Medulla oblongata (tissue), 1 donor: Measurements from ENCODE around the gene IL11RA.
A peak's percentile ranks its signal among the peaks of the same experiment; 100 is the strongest.
"Not testable (repeated sequence)": the region's sequence is repeated elsewhere in the genome, so short reads cannot be mapped to it uniquely, and the experiment has no call there.

Experiments used
- DNase-seq: peaks from one replicate; pipeline ENCODE4 v3.0.0-alpha.2; 2015; ENCODE audit errors: extremely low spot score

The IL11RA gene

GRCh38 chr9:34629491-34629808, 22.5 kb upstream of the IL11RA start:
- no peak for DNase-seq

DNA sequence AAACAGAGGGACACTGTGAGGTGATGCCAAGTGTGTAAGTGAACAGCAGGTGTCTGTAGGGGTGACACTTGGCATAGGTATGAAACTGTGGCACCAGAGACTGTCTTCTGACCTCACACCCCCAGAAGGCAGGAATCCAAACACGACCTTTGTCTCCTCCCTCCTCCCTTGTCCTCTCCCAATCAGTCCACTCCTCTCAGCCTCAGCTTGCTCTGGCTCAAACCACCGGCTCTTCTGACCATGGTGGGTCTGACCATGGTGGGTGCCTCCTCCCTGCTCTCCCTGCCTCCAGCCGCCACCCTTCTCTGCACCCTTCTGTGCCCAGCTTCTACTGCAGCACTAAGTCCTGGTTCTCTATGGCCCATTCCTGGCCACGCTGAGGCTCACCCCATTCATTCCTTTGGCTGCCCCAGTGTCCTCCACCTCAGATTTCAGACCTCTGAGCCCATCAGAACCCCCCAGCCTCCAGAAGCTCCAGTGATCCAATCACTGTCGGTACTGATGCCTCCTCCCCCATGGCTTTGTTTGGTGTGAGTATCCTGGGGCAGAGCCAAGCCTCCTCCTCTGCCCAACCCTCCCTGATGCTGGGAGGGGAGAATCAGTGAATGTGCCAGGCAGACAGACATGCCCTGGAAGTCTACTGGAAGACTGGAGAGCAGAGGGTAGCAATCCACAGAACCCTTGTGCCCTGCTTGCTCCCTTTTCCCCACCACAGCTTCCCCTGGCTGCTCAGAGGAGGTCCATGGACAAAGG, 21.4 kb upstream of the IL11RA start:
- no peak for DNase-seq

DNA sequence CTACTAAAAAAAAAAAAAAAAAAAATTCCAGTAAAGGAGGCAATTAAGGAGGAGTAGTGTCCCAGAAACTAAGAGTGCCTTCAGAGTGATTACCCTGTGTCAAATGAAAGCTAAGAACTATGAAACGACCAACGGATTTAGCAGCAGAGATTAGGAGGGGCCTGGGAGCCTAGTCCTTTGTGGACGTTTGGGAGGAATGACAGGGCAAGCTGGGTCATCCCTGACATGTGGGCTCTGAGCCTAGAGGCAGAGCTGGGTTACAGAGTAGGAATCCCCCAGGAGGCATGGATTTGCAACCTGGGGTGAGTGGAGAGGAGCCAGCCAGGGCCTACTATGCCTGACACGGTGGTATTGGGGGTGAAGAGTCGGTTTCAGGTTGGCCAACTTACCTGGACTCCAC, 18.8 kb upstream of the IL11RA start:
- no peak for DNase-seq

- peak; percentile 80 for DNase-seq
These were observed 18.0 kb upstream of the IL11RA start for GRCh38 chr9:34633851-34634550.

GRCh38 chr9:34634551-34635248, 17.3 kb upstream of the IL11RA start:
- no peak for DNase-seq

DNA sequence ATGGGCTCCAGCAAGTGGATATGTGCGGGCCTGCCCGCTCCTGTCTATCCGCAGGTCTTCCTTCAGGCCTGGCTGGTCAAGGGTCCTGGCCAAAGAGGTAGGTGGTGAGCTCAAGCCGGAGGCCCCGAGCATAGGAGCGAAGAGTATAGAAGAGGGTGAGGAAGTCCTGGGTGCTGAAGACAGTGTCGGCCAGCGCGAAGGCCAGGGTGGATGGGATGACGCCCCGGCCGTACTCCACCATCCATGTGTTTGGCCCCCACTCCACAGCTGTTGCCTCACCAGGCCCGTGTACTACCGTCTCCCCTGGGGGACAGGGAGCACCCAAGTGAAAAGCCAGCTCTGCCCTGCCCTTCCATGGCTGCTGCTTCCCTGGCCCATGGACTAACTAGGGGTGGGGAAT, 16.4 kb upstream of the IL11RA start:
- DNase-seq = no peak

- no peak for DNase-seq
These were observed 15.1 kb upstream of the IL11RA start for GRCh38 chr9:34636791-34637355.

GRCh38 chr9:34637356-34638137, 14.4 kb upstream of the IL11RA start, which contains the start of gene SIGMAR1:
Gene SIGMAR1 (minus strand): TSS chr9:34637787. CDS start chr9:34637697, 90 bp downstream.
- DNase-seq = peak; percentile 97

DNA sequence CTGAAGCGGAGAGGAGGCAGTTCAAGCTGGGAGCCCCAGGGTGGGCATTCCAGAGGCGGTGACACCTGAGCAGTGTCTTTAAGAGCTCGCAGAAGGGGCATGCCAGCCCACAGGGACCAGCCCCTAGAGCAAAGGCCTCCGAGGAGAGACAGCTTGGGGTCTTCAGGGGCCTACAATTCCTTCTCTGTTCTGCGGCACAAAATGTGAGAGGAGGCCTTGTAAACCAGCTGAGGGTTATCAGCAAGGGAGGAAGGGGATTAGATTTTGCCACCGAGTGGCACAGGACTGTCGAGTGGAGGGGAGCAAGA, 13.9 kb upstream of the IL11RA start:
- no peak for DNase-seq

- not testable (repeated sequence) for DNase-seq
These were observed 12.7 kb upstream of the IL11RA start for GRCh38 chr9:34639322-34639721.

DNA sequence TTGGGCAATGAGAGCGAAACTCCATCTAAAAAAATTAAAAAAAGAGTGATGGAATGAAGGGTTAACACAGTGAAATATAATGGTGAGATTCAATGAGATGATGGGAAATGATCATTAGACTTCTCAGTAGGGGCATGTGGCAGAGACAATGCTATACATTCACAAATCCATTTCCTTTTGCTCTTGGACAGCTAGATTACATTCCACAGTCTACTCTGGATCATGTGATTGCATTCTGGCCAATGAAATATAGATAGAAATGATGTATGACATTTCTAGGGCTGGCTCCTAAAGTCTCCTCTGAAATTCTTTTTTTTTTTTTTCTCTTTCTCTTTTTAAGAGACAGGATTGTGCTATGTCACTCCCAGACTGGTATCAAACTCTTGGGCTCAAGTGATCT, 9.3 kb upstream of the IL11RA start:
- DNase-seq = no peak

DNA sequence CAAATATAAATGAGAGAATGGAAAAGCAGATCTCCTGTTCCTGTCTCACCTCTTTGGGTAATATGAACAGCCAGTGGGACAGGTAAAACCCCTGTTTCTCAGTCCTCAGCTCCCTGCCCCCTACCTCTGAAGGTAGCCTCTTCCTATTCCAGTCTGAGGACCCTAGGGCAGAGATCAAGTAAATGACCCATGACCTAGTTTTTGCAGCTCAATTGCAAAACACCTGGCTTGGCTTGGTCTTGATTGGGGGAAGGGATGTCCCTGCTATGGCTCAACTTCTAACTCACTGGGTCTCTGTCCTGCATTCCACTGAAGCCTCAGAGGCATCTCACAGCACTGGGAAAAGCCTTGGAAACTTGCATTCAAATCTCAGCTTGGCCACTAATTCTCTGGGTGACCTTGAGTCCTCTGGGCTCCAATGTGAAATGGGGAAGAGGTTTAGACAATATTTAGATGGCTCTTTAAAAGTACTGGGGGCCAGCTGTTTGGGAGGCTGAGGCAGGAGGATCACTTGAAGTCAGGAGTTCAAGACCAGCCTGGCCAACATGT, 7.1 kb upstream of the IL11RA start:
- no peak for DNase-seq

GRCh38 chr9:34646211-34647083, 5.5 kb upstream of the IL11RA start, which contains the start of gene GALT:
Gene GALT (plus strand): TSS chr9:34646675. CDS start chr9:34646705, 30 bp downstream.
- DNase-seq = peak; percentile 91

GRCh38 chr9:34647084-34647403, 4.9 kb upstream of the IL11RA start:
- DNase-seq = no peak

DNA sequence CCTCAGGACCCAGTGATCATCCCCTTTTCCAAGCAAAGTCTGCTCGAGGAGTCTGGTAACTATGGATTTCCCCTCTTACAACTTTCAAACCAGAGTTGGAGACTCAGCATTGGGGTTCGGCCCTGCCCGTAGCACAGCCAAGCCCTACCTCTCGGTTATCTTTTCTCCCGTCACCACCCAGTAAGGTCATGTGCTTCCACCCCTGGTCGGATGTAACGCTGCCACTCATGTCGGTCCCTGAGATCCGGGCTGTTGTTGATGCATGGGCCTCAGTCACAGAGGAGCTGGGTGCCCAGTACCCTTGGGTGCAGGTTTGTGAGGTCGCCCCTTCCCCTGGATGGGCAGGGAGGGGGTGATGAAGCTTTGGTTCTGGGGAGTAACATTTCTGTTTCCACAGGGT, 4.3 kb upstream of the IL11RA start:
- DNase-seq = no peak

GRCh38 chr9:34648673-34649072, 3.3 kb upstream of the IL11RA start:
- no peak for DNase-seq

- peak; percentile 52 for DNase-seq
These were observed 1.2 kb upstream of the IL11RA start for GRCh38 chr9:34650816-34651215.

DNA sequence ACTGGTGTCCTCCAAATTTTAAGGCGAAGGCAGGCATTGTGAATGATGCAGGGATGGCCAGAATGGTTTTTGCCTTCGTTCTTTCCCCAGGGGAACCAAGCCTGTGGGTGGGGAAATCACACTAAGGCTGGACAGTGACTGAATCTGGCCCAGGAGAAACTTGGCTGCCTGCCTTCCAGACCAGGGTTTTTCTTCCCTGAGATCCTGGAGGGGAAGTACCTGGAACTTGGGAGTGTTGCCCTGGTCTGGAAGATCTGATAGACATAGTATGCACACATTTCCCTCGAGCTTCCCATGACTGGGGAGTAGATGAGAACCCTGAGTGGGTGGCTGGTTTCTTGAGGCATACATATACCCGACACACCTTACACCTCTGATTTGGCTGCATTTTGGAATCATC, 664 bp upstream of the IL11RA start:
- peak; percentile 45 for DNase-seq

- no peak for DNase-seq
These were observed 616 bp downstream of the IL11RA start for GRCh38 chr9:34652602-34653000.
